Stimulated activated CD4-positive, alpha-beta T cell treated with anti-CD3 and anti-CD28 coated beads, Interleukin-12 subunit alpha, Interleukin-12 subunit beta, amount 100 ng/mL, for 4 hours (primary cell): Measurements from ENCODE around the gene ASB8.
"Not testable (repeated sequence)": the region's sequence is repeated elsewhere in the genome, so short reads cannot be mapped to it uniquely, and the experiment has no call there.

ENCODE experiments used
- DNase-seq: peaks from one replicate; pipeline ENCODE4 v3.0.0-alpha.2; 2020

The ASB8 gene

GRCh38 chr12:48182631-48183030, 25.3 kb upstream of the ASB8 start:
- no peak for DNase-seq

- DNase-seq = no peak
Measured at GRCh38 chr12:48180857-48181495, 23.7 kb upstream of the ASB8 start.

GRCh38 chr12:48180424-48180823, 23.1 kb upstream of the ASB8 start:
- no peak for DNase-seq

GRCh38 chr12:48179466-48179865, 22.2 kb upstream of the ASB8 start:
- DNase-seq = no peak

GRCh38 chr12:48177982-48178381, 20.7 kb upstream of the ASB8 start:
- DNase-seq = no peak

GRCh38 chr12:48176417-48176751, 19.1 kb upstream of the ASB8 start:
- DNase-seq = no peak

- DNase-seq = no peak
Measured at GRCh38 chr12:48175613-48176416, 18.5 kb upstream of the ASB8 start.

GRCh38 chr12:48169011-48169410, 11.7 kb upstream of the ASB8 start:
- DNase-seq = no peak

GRCh38 chr12:48165089-48165981, 8.0 kb upstream of the ASB8 start:
- no peak for DNase-seq

- DNase-seq = no peak
Measured at GRCh38 chr12:48164451-48164850, 7.1 kb upstream of the ASB8 start.

GRCh38 chr12:48163150-48163747, 5.9 kb upstream of the ASB8 start:
- DNase-seq = no peak

GRCh38 chr12:48160807-48161206, 3.5 kb upstream of the ASB8 start:
- no peak for DNase-seq

- no peak for DNase-seq
Measured at GRCh38 chr12:48160046-48160445, 2.7 kb upstream of the ASB8 start.

GRCh38 chr12:48157889-48158370, 615 bp upstream of the ASB8 start:
- DNase-seq = no peak

GRCh38 chr12:48156652-48157017, 680 bp downstream of the ASB8 start:
- DNase-seq = no peak

- DNase-seq = not testable (repeated sequence)
Measured at GRCh38 chr12:48155786-48156185, 1.5 kb downstream of the ASB8 start.

GRCh38 chr12:48151103-48151771, 6.1 kb downstream of the ASB8 start:
- DNase-seq = no peak

- DNase-seq = no peak
Measured at GRCh38 chr12:48145981-48146380, 11.3 kb downstream of the ASB8 start.

GRCh38 chr12:48143898-48144297, 13.4 kb downstream of the ASB8 start:
- no peak for DNase-seq

- no peak for DNase-seq
Measured at GRCh38 chr12:48142818-48143674, 14.3 kb downstream of the ASB8 start.

- no peak for DNase-seq
Measured at GRCh38 chr12:48135027-48135426, 22.3 kb downstream of the ASB8 start.

- no peak for DNase-seq
Measured at GRCh38 chr12:48132826-48133225, 24.5 kb downstream of the ASB8 start.
